H1 (cell line): ENCODE data around the gene SLC6A6. TPM values are rescaled to one million over a fixed set of nuclear protein-coding genes. Genes with fewer than 3 reads are reported as not detected.

ENCODE experiments used
- CEBPB ChIP-seq: IDR thresholded peaks from 2 replicates; pipeline ENCODE4 v1.6.1; 2012; ENCODE audit warnings: low read depth, low read length
- CTCF ChIP-seq, 3 experiments: IDR thresholded peaks; 1 replicate in 2 of 3; 2 replicates in 1 of 3; pipeline versions ENCODE4 v1.5.1 to v1.6.1; 2011; ENCODE audit warnings: low read length in 3 of 3, mild to moderate bottlenecking in 3 of 3, inconsistent platforms in 2 of 3, low read depth in 1 of 3, moderate library complexity in 1 of 3; ENCODE audit not compliant: insufficient read depth in 1 of 3; ENCODE audit errors: control extremely low read depth in 1 of 3
- EP300 ChIP-seq, 2 experiments: IDR thresholded peaks; 1 replicate in 1 of 2; 2 replicates in 1 of 2; pipeline ENCODE4 v1.6.1; 2011 to 2012; ENCODE audit warnings: low read depth in 2 of 2, low read length in 2 of 2, mild to moderate bottlenecking in 2 of 2, borderline replicate concordance in 1 of 2, inconsistent platforms in 1 of 2, moderate library complexity in 1 of 2
- GABPA ChIP-seq: IDR thresholded peaks from 2 replicates; pipeline ENCODE4 v1.6.1; 2011; ENCODE audit warnings: mild to moderate bottlenecking, low read length, moderate library complexity, borderline replicate concordance; ENCODE audit not compliant: insufficient read depth
- POLR2AphosphoS5 ChIP-seq: IDR thresholded peaks from 2 replicates; pipeline ENCODE4 v1.6.1; 2011; ENCODE audit warnings: low read depth, low read length
- POU5F1 ChIP-seq: IDR thresholded peaks from 2 replicates; pipeline ENCODE4 v1.6.1; 2011; ENCODE audit warnings: low read depth, mild to moderate bottlenecking, low read length, moderate library complexity
- RFX5 ChIP-seq: IDR thresholded peaks from 2 replicates; pipeline ENCODE4 v1.6.1; 2011; ENCODE audit warnings: low read depth, low read length, improper control_type of control experiment, borderline replicate concordance
- polyA plus RNA-seq, 7 experiments: library from polyadenylated mRNA; depleted of rRNA in 3 of 7; stranded (reverse) in 5 of 7; unstranded in 2 of 7; fragments of >200 nt in 5 of 7; fragments of 200-250 nt in 2 of 7; gene quantifications; 1 replicate in 5 of 7; 2 replicates in 1 of 7; 4 replicates in 1 of 7; pipeline versions ENCODE4 v1.2.1 to v1.2.3, GENCODE V29; 2011 to 2013; ENCODE audit warnings: missing spikeins in 2 of 7, mixed read lengths in 2 of 7
- total RNA-seq: library from RNA; stranded (reverse); fragmentation: NEBNext Ultra II Directional; extraction: Animal tissue kit (Norgen Biotek cat#: 25700); gene quantifications from 2 replicates; pipeline ENCODE4 v1.2.1, GENCODE V29; 2021

The SLC6A6 gene
- total and polyA plus RNA-seq, 2 of the 8 experiments (the other 6 are each of a cell fraction or from before 2014, with no cell fraction given) = 66.2 to 144 TPM

- no peak for TF ChIP-seq CTCF (IDR thresholded peaks at IDR 0.05; ENCODE audit: control extremely low read depth in 1 of 3, insufficient read depth in 1 of 3, low read depth in 1 of 3, low read length in 3 of 3)
- TF ChIP-seq RFX5 = no peak
- no peak for TF ChIP-seq POLR2AphosphoS5
- TF ChIP-seq GABPA = no peak
- no peak for TF ChIP-seq CEBPB
- TF ChIP-seq EP300 (IDR thresholded peaks at IDR 0.05; ENCODE audit: borderline replicate concordance in 1 of 2, low read depth in 2 of 2, low read length in 2 of 2) = no peak
- no peak for TF ChIP-seq POU5F1
These were observed 45.7 kb downstream of the SLC6A6 start (continued) for GRCh38 chr3:14448063-14448462.
